ENCODE measurements around the gene FAM171A2.

DNA sequence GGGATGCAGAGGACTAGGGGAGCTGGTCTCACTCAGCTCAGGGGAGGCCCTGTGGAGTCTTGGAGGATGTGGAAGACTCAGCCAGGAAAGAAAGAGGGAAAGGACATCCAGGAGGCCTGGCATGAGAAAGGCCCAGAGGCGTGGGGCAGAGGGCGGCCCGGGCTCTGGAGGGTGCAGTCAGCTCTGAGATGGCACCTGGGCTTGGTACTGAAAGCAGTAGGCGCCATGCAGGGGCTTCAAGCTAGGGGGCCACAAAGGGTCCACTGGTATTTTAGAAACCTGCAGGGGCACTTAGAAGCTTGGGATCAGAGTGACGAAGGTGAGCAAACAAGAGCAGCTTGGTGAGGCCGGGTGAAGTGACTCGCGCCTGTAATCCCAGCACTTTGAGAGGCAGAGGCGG lies 5.6 kb downstream of the FAM171A2 start:
- TF ChIP-seq, protein P1, sequence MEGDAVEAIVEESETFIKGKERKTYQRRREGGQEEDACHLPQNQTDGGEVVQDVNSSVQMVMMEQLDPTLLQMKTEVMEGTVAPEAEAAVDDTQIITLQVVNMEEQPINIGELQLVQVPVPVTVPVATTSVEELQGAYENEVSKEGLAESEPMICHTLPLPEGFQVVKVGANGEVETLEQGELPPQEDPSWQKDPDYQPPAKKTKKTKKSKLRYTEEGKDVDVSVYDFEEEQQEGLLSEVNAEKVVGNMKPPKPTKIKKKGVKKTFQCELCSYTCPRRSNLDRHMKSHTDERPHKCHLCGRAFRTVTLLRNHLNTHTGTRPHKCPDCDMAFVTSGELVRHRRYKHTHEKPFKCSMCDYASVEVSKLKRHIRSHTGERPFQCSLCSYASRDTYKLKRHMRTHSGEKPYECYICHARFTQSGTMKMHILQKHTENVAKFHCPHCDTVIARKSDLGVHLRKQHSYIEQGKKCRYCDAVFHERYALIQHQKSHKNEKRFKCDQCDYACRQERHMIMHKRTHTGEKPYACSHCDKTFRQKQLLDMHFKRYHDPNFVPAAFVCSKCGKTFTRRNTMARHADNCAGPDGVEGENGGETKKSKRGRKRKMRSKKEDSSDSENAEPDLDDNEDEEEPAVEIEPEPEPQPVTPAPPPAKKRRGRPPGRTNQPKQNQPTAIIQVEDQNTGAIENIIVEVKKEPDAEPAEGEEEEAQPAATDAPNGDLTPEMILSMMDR (IDR thresholded peaks at IDR 0.05), result no peak
- TF ChIP-seq ZFX (IDR thresholded peaks at IDR 0.05; ENCODE audit: borderline replicate concordance), result no peak
